Suppressor macrophage treated with lipopolysaccharide for 1 hour (primary cell): ENCODE results near the gene USP33.
"Not testable (repeated sequence)": the region's sequence is repeated elsewhere in the genome, so short reads cannot be mapped to it uniquely, and the experiment has no call there.

Experiments
- DNase-seq, 3 donors: peaks; one replicate each; pipeline ENCODE4 v3.0.0-alpha.2; 2020 to 2022

Gene USP33

DNA sequence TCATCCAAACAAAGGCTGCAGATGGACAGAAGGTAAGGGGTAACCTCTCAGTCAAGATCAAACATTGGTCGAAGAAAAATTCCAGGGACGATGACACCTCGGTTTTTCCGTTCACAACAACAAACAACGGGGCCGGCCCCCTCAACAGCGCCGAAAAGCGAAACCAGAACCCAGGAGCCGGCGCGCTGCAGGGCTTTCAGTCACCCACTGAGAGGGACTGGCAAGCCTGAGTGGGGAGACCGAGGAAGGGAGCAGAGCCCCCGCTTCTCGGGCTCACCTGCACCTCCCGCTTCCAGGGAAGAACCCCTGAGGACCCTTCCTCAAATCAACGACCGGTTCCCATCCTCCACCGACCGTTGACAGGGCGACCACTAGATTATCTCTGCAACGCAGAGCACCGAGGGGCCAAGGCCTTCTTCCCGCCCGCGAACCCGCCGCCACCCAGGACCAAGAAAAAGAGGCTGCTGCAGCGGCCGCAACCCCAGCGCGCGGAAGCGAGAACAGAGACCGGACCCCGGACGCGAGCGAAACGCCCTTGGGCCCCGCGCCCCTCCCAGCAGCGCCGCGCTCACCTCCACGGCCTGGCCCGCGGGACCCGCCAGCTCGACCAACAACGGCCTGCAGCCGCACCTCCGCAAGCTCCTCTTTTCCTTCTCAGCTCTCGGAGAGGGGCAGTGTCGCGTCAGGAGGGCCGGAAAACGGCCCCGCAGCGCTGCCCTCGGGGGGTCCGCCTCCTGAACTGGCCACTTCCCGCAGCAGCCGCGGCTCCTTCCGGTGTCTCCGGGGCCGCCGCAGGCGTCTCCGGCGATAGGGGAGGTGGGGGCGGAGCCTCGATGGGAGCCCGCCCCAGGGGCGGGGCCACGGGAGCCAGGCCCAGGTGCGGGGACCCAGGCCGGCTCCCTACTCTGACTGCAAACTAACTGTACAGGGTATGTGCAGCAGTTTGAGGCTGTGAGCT lies at the start of gene USP33:
Gene USP33 (minus strand): TSS at position 782 of the 958 bp plus-strand sequence. CDS start 18,155 bp downstream, outside the sequence.
- DNase-seq = peak; percentile 89 to 94 (median 91)

- no peak for DNase-seq
Measured at GRCh38 chr1:77803371-77803770, 43.7 kb upstream of the USP33 start.

DNA sequence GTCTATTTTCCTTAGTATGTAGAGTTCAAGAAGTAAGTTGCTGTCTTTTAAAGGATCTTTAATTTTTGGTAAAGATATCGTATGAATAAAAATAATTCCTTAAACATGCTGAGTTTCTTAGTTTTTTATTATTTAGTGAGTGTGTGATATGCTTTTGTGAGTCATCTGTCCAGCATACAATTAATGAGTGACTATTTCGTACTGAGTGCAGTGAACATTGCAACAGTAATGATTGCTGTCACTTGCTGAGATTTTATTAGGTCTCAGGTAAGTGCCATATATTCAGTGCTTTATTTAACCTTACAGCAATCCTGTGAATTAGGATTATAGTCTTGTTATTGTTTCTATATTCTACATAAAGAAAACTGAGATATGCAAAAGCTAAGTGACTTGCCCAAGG lies 42.4 kb upstream of the USP33 start:
- no peak for DNase-seq

DNA sequence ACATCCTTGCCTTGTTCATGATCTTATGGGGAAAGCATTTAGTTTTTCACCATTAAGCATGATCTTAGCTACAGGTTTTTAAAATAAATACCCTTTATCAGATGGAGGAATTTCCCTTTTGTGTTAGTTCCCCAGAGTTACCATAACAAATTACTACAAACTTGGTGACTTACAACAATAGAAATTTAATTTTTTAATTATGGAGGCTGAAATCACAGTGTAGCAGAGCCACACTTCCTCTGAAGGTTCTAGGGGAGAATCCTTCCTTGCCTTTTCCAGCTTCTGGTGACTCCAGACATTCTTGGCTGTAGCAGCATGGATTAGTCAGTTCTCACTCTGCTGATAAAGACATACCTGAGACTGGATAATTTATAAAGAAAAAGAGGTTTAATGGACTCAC lies 38.3 kb upstream of the USP33 start:
- DNase-seq = no peak

- no peak for DNase-seq
Measured at GRCh38 chr1:77796695-77797405, 37.2 kb upstream of the USP33 start.

- no peak for DNase-seq
Measured at GRCh38 chr1:77794550-77794949, 34.9 kb upstream of the USP33 start.

DNA sequence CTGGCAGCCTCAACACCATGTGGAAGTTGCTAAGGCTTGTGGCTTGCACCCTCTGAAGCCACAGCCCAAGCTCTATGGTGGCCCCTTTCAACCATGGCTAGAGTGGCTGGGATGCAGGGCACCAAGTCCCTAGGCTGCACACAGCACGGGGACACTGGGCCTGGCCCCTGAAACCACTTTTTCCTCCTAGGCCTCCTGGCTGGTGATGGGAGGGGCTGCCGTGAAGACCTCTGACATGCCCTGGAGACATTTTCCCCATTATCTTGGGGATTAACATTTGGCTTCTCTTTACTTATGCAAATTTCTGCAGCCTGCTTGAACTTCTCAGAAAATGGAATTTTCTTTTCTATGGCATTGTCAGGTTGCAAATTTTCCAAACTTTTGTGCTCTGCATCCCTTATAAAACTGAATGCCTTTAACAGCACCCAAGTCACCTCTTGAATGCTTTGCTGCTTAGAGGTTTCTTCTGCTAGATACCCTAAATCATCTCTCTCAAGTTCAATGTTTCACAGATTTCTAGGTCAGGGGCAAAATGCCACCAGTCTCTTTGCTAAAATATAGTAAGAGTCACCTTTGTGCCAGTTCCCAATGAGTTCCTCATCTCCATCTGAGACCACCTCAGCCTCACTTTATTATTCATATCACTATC lies 26.6 kb upstream of the USP33 start:
- not testable (repeated sequence) for DNase-seq

DNA sequence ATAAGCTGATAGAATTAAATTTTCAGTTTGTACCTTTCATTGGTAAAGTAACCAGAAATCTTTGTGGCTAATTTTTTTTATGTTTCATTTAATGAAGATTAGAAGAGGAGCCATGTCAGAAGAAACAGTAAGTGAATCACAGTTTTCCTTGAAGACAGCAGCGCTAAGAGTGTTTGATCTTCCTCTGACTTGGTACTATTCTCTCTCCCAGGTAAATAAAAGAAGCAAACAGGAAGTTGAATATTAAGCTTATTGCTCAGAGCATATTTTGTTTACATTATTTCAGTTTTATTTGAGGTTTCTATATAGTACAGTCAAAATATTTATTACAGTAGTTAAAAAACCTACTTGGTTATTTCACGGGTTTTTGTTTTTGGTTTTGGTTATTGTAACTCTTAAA lies 23.5 kb upstream of the USP33 start:
- DNase-seq = no peak

GRCh38 chr1:77781683-77782082 lies 22.0 kb upstream of the USP33 start:
- DNase-seq = no peak

GRCh38 chr1:77779529-77780281 lies 20.1 kb upstream of the USP33 start, which contains the start of gene MIGA1:
Gene MIGA1, plus strand, starts transcription at chr1:77779649. Its CDS starts 3,604 bp downstream, at chr1:77783253.
- DNase-seq = peak; percentile 86 to 91 (median 88)

DNA sequence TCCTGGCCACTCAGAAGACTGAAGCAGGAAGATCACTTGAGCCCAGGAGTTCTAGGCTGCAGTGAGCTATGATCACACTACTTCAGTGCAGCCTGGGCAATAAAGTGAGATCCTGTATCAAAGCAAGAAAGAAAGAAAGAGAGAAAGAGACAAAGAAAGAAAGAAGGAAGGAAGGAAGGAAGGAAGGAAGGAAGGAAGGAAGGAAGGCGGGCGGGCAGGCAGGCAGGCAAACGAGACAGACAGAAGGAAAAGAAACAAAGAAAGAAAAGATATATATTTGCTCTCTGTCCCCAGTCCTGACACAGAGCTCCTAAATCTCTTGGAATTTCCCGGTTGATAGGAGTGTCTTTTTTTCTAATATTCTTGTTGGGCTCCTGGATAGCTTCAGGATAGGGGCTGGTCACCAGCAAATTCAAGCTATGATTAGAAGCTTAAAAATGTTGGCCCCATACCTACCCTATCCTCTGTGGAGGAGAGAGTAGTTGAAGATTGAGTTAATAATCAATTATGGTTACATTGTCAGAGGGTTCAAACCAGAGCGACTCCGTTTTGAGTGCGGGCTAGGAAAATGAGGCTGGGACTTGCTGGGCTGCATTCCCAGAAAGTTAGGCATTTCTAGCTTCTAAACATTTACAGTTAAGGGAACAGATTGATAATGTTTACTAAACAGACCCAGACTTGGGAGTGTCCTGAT lies 16.5 kb upstream of the USP33 start:
- no peak for DNase-seq

DNA sequence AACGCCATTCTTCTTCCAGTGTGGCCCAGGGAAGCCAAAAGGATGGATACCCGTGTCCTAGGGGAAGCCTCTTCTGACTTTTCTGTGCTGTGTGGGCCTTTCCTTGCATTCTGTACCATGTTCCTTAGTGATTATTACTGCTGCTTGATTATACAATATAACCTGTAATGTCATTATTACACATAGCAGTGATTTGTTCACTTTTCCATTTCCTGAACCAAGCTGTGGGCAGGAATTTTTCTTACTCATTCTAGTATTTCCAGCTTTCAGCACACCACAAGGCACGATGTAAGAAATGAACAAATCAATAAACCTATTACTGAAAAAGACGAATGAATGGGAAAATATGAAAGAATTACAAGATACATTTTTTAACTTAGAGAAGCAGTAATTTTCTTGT lies 8.4 kb upstream of the USP33 start:
- DNase-seq = peak in 1 of 3 donors; percentile 54

- peak; percentile 74 to 88 (median 88) for DNase-seq
Measured at GRCh38 chr1:77762072-77762476, 2.4 kb upstream of the USP33 start.

- DNase-seq = peak; percentile 65 to 80 (median 79)
Measured at GRCh38 chr1:77757603-77758002, 2.0 kb downstream of the USP33 start.

DNA sequence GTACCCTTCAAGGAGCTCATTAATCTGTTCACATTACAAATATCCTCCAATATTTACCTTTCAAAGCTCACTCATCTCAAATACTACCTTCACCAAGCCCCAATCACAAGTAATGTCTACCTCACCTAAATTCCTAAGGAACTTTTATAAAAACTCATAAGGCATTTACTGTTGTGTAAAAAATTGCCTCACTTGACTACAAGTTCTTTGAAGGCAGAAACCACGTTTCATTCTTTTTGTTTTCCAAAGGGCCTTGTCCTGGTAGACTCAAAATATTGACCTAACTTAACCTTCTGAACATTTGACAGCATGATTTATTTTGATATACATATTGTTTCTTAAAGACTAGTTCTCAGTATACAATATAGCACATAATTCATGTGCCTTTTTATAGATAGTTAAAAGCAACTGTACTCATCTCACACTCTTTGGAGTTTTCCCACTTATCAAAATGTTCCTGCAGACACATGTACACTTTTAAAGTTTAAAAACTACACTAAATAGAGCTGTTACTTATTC lies 2.5 kb downstream of the USP33 start:
- no peak for DNase-seq

GRCh38 chr1:77756052-77756754 lies 3.4 kb downstream of the USP33 start:
- DNase-seq = no peak

- peak in 1 of 3 donors; percentile 5 for DNase-seq
Measured at GRCh38 chr1:77749489-77749888, 10.2 kb downstream of the USP33 start.

- DNase-seq = no peak
Measured at GRCh38 chr1:77744576-77744975, 15.1 kb downstream of the USP33 start.

GRCh38 chr1:77742011-77742555 lies 17.6 kb downstream of the USP33 start:
- DNase-seq = no peak

GRCh38 chr1:77741316-77741715 lies 18.3 kb downstream of the USP33 start:
- peak in 2 of 3 donors; percentile 1 to 12 for DNase-seq
